ENCODE measurements around the gene INVS. TPM values are rescaled to one million over a fixed set of nuclear protein-coding genes. Genes with fewer than 3 reads are reported as not detected.

Gene INVS
- total RNA-seq, 4 donors from 2014 or later: 28.0 to 42.6 (median 35.6) TPM

DNA sequence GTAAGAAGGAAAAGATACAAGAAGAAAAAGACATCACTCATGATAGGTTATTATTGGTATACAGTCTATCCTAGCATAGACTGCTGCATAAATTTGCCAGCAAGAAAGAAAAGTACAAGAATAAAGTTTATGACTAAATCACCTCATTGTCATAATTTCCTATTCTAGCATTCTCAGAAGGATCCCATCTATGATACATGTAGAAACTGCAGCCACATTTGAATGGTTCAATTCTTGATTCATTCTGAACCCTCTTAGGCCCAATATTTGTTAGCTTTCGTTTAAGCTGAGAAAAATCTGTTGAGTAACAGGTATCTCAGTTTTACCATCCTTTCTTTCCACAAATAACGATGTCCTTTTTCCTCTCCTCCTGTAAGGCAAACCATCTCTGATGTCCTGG lies 21.2 kb downstream of the INVS start:
- TF ChIP-seq EP300 (IDR thresholded peaks at IDR 0.05): no peak
- H3K4me3 ChIP-seq: no peak overlapping the region
- no peaks in the 10 kb centered on the region for H3K27me3 ChIP-seq
- DNase-seq (ENCODE audit: low spot score in 2 of 2): no peak
- H3K4me1 ChIP-seq: no peaks in the 10 kb centered on the region
- H3K36me3 ChIP-seq: peaks cover 0 to 17% (median 0%) of the 10 kb centered on the region in 3 donors
- H3K9me3 ChIP-seq: peaks cover 0 to 4% (median 0%) of the 10 kb centered on the region in 4 donors
- WGBS, 2 donors: 94 to 98% methylated on average over 2 of the region's 2 CpGs
- no peak overlapping the region for H3K27ac ChIP-seq

DNA sequence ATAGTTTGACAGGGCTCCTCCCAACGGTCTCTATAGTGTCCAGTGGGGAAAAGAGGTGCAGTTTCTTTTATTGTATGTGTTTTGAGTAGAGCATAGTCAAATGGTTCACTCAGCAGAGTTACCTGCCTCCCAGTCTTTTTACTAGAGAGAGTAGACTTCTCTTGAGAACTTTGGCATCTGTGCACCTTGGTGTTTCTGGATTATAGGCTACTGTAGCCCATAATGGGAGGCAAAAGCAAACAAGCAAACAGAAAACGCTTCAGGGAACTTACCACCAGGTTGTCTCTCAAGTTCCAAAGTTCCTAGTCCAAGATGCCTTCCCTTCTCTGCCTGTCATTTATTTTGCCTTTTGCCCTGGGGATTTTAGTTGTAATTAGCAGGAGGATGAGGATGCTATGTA lies 26.2 kb downstream of the INVS start:
- TF ChIP-seq POLR2A (IDR thresholded peaks at IDR 0.05) (no peak), EP300 (IDR thresholded peaks at IDR 0.05) (no peak)
- TF ChIP-seq, protein P1, sequence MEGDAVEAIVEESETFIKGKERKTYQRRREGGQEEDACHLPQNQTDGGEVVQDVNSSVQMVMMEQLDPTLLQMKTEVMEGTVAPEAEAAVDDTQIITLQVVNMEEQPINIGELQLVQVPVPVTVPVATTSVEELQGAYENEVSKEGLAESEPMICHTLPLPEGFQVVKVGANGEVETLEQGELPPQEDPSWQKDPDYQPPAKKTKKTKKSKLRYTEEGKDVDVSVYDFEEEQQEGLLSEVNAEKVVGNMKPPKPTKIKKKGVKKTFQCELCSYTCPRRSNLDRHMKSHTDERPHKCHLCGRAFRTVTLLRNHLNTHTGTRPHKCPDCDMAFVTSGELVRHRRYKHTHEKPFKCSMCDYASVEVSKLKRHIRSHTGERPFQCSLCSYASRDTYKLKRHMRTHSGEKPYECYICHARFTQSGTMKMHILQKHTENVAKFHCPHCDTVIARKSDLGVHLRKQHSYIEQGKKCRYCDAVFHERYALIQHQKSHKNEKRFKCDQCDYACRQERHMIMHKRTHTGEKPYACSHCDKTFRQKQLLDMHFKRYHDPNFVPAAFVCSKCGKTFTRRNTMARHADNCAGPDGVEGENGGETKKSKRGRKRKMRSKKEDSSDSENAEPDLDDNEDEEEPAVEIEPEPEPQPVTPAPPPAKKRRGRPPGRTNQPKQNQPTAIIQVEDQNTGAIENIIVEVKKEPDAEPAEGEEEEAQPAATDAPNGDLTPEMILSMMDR (IDR thresholded peaks at IDR 0.05): no peak
- Histone ChIP-seq H3K36me3 (peaks cover 0 to 7% (median 0%) of the 10 kb centered on the region in 3 donors), H3K27me3 (no peaks in the 10 kb centered on the region), H3K9me3 (peaks cover 0 to 4% (median 0%) of the 10 kb centered on the region in 4 donors), H3K27ac (no peak overlapping the region), H3K4me1 (peaks cover 0 to 21% (median 0%) of the 10 kb centered on the region in 4 donors), H3K4me3 (no peak overlapping the region)
- no peak for DNase-seq (ENCODE audit: low spot score in 2 of 2)
- WGBS, 2 donors: 84 to 90% methylated on average over 2 of the region's 2 CpGs

DNA sequence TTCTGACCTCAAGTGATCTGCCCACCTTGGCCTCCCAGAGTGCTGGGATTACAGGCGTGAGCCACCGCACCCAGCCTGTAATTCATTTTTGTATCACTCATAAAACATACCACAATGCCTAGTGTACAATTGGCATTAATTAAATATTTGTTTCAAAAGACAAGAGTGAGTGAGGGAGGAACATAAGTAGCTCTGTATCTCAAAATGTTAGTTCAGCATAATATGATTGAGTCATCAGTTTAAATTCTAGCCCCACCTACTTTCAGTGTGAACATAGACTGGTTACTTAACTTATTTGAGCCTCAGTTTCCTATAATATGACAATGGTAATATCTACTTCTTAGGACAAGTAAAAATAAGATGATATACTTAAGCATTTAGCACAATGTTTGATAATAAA lies 26.9 kb downstream of the INVS start:
- 87 to 92% methylated on average over 2 of the region's 2 CpGs for WGBS, 2 donors
- Histone ChIP-seq H3K27ac (no peak overlapping the region), H3K27me3 (no peaks in the 10 kb centered on the region), H3K4me1 (peaks cover 0 to 24% (median 0%) of the 10 kb centered on the region in 4 donors), H3K9me3 (peaks cover 0 to 4% (median 0%) of the 10 kb centered on the region in 4 donors), H3K4me3 (no peak overlapping the region), H3K36me3 (peaks cover 0 to 7% (median 0%) of the 10 kb centered on the region in 3 donors)
- no peak for DNase-seq (ENCODE audit: low spot score in 2 of 2)
- TF ChIP-seq POLR2A (IDR thresholded peaks at IDR 0.05): no peak
- TF ChIP-seq EP300 (IDR thresholded peaks at IDR 0.05): no peak
- TF ChIP-seq, protein P1 (IDR thresholded peaks at IDR 0.05): no peak

DNA sequence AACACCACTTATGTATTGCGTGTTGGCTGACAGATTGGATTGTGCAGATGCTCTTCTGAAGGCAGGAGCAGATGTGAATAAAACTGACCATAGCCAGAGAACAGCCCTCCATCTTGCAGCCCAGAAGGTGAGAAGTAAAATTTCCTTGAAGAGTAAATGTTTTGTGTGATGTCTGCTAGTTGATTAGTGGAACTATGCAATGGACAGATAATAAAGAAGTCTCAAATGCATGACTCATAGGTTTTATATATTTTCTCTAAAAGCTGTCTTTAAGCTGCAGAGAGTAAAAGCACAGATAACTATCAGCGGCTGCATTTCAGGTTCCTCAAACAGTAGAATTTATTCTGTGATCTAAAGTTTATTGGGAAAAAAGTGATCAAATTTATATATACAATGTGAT lies 27.4 kb downstream of the INVS start:
- Histone ChIP-seq H3K4me1 (peaks cover 0 to 24% (median 0%) of the 10 kb centered on the region in 4 donors), H3K36me3 (peaks cover 0 to 7% (median 0%) of the 10 kb centered on the region in 3 donors), H3K27me3 (no peaks in the 10 kb centered on the region), H3K4me3 (no peak overlapping the region), H3K9me3 (peaks cover 0 to 4% (median 0%) of the 10 kb centered on the region in 4 donors), H3K27ac (no peak overlapping the region)
- DNase-seq (ENCODE audit: low spot score in 2 of 2): no peak
- TF ChIP-seq POLR2A (IDR thresholded peaks at IDR 0.05) (no peak), EP300 (IDR thresholded peaks at IDR 0.05) (no peak)
- TF ChIP-seq, protein P1 (IDR thresholded peaks at IDR 0.05): no peak
- WGBS, 2 donors: 96 to 97% methylated on average over 2 of the region's 2 CpGs

DNA sequence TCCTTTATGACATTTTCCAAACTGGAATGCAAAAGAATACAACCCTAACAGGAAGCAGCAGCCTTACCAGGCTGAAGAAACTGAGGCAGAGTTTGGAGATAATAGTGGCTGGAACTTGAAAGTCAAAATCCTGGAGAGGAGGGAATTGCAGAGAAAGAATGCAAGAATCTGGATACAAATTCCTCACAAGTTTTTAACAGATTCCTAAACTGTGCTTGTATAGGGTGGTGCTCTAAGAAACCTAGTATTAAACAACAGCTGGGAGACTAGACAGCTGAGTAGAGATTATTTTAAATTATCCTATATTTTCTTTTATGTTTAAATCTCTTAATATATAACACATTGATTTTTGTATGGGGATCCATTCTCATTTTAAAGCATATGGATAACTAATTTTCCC lies 30.7 kb downstream of the INVS start:
- no peak overlapping the region for H3K4me3 ChIP-seq
- H3K9me3 ChIP-seq: no peaks in the 10 kb centered on the region
- no peaks in the 10 kb centered on the region for H3K27me3 ChIP-seq
- H3K4me1 ChIP-seq: peaks cover 0 to 24% (median 0%) of the 10 kb centered on the region in 4 donors
- no peak overlapping the region for H3K27ac ChIP-seq
- DNase-seq (ENCODE audit: low spot score in 2 of 2): no peak
- TF ChIP-seq, protein P1 (IDR thresholded peaks at IDR 0.05): no peak
- TF ChIP-seq POLR2A (IDR thresholded peaks at IDR 0.05) (no peak), EP300 (IDR thresholded peaks at IDR 0.05) (no peak)
- peaks cover 0 to 6% (median 0%) of the 10 kb centered on the region in 3 donors for H3K36me3 ChIP-seq

DNA sequence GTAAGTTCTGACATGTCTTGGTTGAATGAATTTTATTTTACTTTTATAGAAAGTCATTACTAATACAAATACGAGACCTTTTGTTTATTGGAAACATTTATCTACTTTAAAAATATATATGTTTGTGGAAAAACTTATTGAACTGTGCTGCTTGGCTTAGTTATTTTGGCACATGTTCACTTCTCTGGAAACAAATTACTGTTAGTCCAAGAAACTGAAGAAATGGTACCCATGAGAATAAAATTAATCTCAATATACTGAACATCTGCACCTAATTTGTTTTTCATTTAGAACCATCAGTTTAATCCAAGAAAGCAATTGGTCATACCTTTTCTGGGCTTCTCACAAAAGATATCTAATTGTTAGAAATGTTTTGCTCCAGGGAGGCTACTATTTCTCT lies 32.2 kb downstream of the INVS start:
- no peak for DNase-seq (ENCODE audit: low spot score in 2 of 2)
- Histone ChIP-seq H3K4me3 (no peak overlapping the region), H3K27me3 (no peaks in the 10 kb centered on the region), H3K4me1 (peaks cover 0 to 24% (median 0%) of the 10 kb centered on the region in 4 donors), H3K36me3 (peaks cover 0 to 6% (median 0%) of the 10 kb centered on the region in 3 donors), H3K9me3 (no peaks in the 10 kb centered on the region), H3K27ac (no peak overlapping the region)
- 54 to 67% methylated on average over 1 of the region's 1 CpG for WGBS, 2 donors
- TF ChIP-seq EP300 (IDR thresholded peaks at IDR 0.05) (no peak), POLR2A (IDR thresholded peaks at IDR 0.05) (no peak)
- TF ChIP-seq, protein P1 (IDR thresholded peaks at IDR 0.05): no peak
